ENCODE measurements around the gene PRKAR2A. TPM values are rescaled to one million over a fixed set of nuclear protein-coding genes. Genes with fewer than 3 reads are reported as not detected.
"Not testable (repeated sequence)": the region's sequence is repeated elsewhere in the genome, so short reads cannot be mapped to it uniquely, and the experiment has no call there.

PRKAR2A gene
- total RNA-seq, 2 donors from 2014 or later: 26.8 to 28.5 TPM

DNA sequence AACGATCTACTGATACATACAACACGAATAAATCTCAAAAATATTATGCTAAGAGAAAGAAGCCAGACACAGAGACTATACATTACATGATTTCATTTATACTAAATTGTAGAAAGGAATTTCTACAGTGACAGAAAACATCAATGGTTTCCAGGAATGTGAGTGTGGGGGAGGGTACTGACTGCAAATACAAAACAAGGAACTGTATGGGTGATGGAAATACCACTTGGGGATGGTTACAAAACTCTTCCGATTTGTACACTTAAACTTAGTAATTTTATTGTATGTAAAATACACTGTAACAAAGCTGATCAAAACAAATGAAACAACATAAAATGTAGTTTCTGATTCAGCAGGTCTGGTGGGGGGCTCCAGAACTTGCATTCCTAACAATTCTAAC lies 84.9 kb downstream of the PRKAR2A start:
- no peak for TF ChIP-seq CTCF (IDR thresholded peaks at IDR 0.05)

DNA sequence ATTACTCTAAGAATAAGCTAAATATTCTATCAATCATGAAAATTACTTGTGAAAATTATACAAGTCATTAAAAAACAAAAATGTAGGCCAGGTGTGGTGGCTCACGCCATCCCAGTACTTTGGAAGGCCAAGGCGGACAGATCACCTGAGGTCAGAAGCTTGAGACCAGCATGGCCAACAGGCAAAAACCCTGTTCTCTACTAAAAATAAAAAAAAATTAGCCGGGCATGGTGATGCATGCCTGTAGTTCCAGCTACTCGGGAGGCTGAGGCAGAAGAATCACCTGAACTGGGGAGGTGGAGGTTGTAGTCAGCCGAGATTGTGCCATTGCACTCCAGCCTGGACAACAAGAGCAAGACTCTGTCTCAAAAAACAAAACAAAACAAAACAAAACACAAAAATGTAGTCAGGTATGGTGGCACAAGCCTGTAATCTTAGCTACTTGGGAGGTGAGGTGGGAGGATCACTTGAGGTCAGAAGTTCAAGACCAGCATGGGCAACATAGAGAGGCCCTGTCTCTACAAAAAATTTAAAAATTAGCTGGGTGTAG lies 87.6 kb downstream of the PRKAR2A start:
- not testable (repeated sequence) for H3K4me3 ChIP-seq; H3K27ac ChIP-seq; H3K27me3 ChIP-seq; DNase-seq (ENCODE audit: low spot score); H3K4me1 ChIP-seq; H3K9me3 ChIP-seq
- peaks cover 27% of the 10 kb centered on the region for H3K36me3 ChIP-seq

More for the DNA sequence above, 84.9 kb downstream of the PRKAR2A start:
- Histone ChIP-seq H3K36me3 (peaks cover 24% of the 10 kb centered on the region), H3K27ac (no peak overlapping the region), H3K4me1 (no peaks in the 10 kb centered on the region), H3K27me3 (no peaks in the 10 kb centered on the region), H3K4me3 (no peak overlapping the region), H3K9me3 (no peaks in the 10 kb centered on the region)
- DNase-seq (ENCODE audit: low spot score): no peak

- not testable (repeated sequence) for DNase-seq (ENCODE audit: low spot score); H3K4me1 ChIP-seq; H3K9me3 ChIP-seq; H3K27me3 ChIP-seq; H3K27ac ChIP-seq; H3K4me3 ChIP-seq
- H3K36me3 ChIP-seq: peaks cover 21% of the 10 kb centered on the region
Measured at GRCh38 chr3:48759531-48759930, 88.1 kb downstream of the PRKAR2A start.

DNA sequence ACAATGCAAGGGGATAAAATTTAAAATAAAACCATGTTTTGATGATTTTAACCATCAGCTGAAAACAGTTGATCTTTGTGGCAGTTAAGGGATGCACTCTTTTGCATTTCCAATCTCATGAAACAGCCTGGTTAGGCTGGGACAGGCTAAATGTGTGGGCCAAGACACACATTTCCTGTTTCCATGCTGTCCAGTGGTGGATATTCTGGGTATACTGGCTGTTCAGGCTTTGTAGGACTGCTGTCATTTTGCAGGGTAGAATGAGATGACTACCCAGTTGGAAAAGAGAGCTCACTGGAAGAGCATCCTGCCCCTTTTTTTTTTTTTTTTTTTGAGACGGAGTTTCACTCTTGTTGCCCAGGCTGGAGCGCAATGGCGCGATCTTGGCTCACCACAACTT lies 88.6 kb downstream of the PRKAR2A start:
- H3K36me3 ChIP-seq: peaks cover 17% of the 10 kb centered on the region
- no peaks in the 10 kb centered on the region for H3K9me3 ChIP-seq
- no peaks in the 10 kb centered on the region for H3K4me1 ChIP-seq
- H3K4me3 ChIP-seq: no peak overlapping the region
- DNase-seq (ENCODE audit: low spot score): no peak
- no peak for TF ChIP-seq CTCF (IDR thresholded peaks at IDR 0.05)
- no peaks in the 10 kb centered on the region for H3K27me3 ChIP-seq
- no peak overlapping the region for H3K27ac ChIP-seq

DNA sequence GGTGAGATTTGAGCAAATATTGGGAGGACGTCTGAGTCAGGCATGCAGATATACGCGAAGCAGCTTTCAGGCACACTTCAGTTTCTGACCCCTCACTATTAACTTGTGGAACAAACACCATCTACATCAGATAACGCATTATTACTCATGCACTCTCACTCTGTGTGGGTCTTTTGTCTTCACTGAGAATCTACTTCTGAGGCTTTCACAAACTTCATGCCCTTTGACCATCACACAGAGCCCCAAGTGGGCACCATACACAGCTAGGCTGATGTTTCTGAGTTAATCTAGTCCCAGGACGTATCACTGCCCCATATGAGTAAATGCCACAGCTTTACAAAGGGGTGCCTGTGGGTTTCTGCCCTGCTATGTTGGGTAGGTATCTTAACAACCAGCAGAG lies 91.0 kb downstream of the PRKAR2A start:
- Histone ChIP-seq H3K36me3 (peaks cover 8% of the 10 kb centered on the region), H3K27ac (no peak overlapping the region), H3K4me3 (no peak overlapping the region), H3K27me3 (no peaks in the 10 kb centered on the region), H3K9me3 (no peaks in the 10 kb centered on the region), H3K4me1 (no peaks in the 10 kb centered on the region)
- no peak for TF ChIP-seq CTCF (IDR thresholded peaks at IDR 0.05)
- no peak for DNase-seq (ENCODE audit: low spot score)

DNA sequence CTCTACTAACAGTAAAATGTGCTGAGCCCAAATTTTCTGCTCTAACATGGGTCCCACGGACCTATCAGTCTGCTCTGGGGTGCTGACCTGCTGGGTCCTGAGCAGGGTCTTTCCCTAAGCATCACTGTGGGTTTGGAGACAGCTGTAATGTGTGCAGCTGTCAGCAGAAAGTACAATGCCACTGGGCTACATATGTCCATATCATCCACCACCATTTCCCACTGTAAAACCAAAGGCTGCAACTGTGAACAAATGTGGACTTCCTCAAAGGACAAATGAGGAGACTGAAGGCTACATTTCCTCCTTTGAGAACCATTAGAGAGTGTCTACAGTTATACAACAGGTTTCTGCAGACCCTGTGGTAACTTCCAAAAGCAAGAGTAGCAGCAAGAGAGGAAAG lies 96.8 kb downstream of the PRKAR2A start:
- Histone ChIP-seq H3K36me3 (peaks cover 29% of the 10 kb centered on the region), H3K27ac (no peak overlapping the region), H3K4me3 (no peak overlapping the region), H3K9me3 (no peaks in the 10 kb centered on the region), H3K27me3 (no peaks in the 10 kb centered on the region), H3K4me1 (peaks cover 0 to 20% of the 10 kb centered on the region in 2 donors)
- no peak for DNase-seq (ENCODE audit: low spot score)
- no peak for TF ChIP-seq CTCF (IDR thresholded peaks at IDR 0.05)

- H3K27me3 ChIP-seq: no peaks in the 10 kb centered on the region
- H3K4me3 ChIP-seq: no peak overlapping the region
- no peaks in the 10 kb centered on the region for H3K9me3 ChIP-seq
- peaks cover 0 to 24% of the 10 kb centered on the region in 2 donors for H3K4me1 ChIP-seq
- peak overlapping the region; percentile 53 to 78 for H3K27ac ChIP-seq
- TF ChIP-seq CTCF (IDR thresholded peaks at IDR 0.05): no peak
- DNase-seq (ENCODE audit: low spot score): no peak
- H3K36me3 ChIP-seq: peaks cover 29% of the 10 kb centered on the region
Measured at GRCh38 chr3:48748754-48749153, 98.9 kb downstream of the PRKAR2A start.
